HG03457 (cell line): ENCODE data around the gene HDHD3.
"Not testable (repeated sequence)": the region's sequence is repeated elsewhere in the genome, so short reads cannot be mapped to it uniquely, and the experiment has no call there.

Experiments
- ATAC-seq: cut with Tn5 transposase; IDR thresholded peaks from one replicate; pipeline ENCODE4 v1.9.1; 2021; ENCODE audit warnings: moderate number of reproducible peaks; ENCODE audit not compliant: unreplicated experiment

The HDHD3 gene

DNA sequence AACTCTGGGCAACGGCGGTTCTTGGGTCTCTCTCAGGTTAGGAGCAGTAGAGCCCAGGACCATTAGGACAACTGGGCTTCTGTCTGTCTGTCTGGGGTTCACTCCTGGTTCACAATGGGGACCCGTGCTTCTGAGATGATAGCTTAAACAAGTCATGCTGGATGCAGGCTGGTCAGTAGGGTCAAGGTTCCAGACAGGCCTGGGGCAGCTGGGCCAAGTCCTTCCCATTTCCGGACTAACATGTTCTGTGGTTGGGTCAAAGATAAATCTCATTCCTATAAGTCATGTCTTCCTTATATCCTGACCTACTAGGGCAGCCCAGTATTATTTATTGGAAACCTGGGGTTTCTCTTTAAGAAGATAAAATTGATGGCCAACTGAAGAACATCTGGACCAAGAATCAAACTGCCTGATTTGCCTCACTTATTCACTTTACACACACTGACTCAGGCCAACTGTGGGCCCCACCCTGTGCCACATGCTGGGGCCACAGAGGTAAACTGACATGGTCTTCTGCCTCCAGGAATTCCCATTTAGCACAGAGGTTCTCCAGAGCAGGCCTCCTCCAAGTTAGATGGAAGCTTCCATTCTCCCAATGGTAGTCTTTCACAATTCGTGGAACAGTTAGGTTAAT, 8.3 kb downstream of the HDHD3 start:
- ATAC-seq = no peak

GRCh38 chr9:113365652-113366051, 11.1 kb downstream of the HDHD3 start:
- not testable (repeated sequence) for ATAC-seq

GRCh38 chr9:113364951-113365350, 11.8 kb downstream of the HDHD3 start:
- ATAC-seq = no peak

DNA sequence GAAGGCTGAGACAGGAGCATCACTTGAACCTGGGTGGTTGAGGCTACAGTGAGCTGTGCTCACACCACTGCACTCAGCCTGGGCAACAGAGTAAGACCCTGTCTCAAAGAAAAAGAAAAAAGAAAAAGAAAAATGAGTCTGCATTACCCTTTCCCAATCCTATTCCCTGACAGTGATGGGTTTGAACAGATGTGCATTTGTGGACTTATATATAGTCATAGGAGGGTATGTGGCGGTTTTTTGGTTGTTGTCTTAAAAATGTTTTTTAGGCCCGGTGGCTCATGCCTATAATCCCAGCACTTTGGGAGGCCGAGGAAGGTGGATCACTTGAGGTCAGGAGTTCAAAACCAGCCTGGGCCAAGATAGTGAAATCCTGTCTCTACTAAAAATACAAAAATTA, 13.4 kb downstream of the HDHD3 start:
- ATAC-seq = no peak

GRCh38 chr9:113361304-113362018, 15.3 kb downstream of the HDHD3 start:
- ATAC-seq = no peak

DNA sequence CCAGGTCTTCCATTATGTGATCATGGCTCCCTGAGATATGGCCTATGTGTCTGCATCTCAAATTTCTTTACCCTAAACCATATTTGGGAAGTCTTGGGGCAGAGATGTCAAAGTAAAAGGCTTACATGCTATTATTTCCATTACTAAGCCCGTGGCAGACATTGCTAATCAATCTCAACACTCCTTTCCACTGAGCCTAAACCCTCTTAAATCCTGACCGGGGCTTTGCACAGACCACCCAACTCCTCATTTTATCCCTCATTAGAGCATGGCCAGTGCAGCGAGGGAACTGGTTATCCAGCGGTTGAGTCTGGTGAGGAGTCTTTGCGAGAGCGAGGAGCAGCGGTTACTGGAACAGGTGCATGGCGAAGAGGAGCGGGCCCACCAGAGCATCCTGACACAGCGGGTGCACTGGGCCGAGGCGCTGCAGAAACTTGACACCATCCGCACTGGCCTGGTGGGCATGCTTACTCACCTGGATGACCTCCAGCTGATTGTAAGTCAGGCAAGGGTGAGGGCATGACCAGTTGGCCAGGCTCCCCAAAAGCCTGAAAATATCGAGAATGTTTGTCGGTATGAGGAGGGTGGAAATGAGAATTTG, 16.4 kb downstream of the HDHD3 start:
- no peak for ATAC-seq

DNA sequence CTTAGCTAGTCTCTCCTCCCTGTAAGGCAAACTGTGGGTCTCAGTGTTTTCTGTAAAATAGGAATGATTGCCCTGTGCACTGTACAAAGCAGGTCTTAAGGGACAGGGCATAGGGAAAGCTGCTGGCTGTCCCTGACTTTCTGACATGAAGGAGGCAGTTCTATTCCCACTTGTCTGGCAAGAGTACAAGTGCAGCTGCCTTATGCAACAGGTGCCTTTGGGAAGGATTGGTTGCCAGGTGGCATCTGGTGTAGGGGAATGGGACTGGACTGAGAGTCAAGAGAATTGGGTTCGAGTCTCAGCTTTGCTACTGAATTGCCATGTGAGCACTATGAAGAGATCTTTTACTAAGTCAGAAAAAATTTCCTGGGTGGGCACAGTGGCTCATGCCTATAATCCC, 17.4 kb downstream of the HDHD3 start:
- ATAC-seq = no peak

DNA sequence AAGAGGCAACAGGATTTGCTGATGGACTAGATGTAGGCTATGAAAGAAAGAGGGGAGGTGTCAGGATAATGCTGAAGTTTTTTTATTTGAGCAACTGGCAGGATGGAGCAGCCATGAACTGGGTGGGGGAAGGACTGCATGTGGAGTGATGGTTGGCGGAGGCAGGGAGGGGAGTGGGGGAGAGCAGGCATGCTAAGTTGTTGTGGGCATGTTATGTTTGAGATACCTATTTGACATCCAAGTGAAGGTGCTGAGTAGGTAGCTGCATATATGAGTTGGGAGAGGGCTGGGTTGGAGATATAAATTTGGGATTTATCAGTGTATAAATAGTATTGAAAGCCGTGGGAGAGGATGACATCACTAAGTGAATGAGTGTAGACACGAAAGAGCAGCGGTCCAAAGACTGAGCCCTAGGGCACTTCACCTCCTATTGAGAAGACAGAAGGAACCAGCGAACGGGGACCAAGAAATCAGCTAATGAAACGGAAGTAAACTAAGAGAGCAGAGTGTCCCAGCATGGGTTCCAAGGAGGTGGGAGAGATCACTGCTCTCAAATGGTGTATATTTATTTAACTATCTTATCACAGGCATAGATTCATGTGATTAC, 20.0 kb downstream of the HDHD3 start:
- no peak for ATAC-seq

DNA sequence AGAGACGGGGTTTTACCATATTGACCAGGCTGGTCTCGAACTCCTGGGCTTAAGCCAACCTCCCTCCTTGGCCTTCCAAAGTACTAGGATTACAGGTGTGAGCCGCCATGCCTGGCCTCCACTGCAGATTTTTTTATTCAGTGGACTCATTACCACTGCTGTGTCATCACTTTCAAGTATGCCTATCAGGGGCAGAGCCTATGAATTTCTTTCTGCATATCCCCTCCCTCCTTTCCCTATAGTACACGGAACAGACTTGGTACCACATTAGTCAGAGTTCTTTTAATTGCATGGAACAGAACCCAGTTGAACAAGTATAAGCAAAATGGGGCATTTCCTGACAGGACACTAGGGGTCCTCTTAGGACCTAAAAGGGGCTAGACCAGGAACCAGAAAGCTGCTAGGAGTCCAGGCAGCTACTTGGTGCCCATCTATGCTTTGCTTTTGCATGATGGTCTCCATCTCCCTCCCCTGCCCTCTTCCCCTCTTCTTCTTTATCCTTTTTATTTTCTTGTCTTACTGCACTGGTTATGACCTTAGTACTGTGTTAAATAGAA, 21.7 kb downstream of the HDHD3 start:
- no peak for ATAC-seq

GRCh38 chr9:113352411-113352810, 24.4 kb downstream of the HDHD3 start:
- no peak for ATAC-seq

GRCh38 chr9:113352006-113352405, 24.8 kb downstream of the HDHD3 start:
- no peak for ATAC-seq

DNA sequence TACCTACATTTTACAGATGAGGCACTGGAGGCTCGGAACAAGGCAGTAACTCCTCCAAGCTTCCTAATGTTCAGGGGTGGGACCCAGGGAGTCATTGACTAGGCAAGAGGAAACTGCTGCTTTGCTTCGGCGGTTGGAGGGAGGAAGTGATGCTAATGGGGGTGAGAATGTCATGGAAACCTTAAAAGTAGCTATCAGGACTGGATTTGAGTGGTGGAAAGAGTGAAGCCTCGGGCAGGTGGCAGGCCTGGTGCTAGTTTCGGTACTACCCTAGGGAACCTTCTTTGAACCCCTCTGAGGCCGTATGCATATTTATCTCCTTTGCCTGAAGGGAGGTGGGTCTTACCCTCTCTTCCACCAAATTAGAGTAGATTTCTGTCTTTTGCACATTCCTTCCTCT, 25.8 kb downstream of the HDHD3 start:
- ATAC-seq = no peak

DNA sequence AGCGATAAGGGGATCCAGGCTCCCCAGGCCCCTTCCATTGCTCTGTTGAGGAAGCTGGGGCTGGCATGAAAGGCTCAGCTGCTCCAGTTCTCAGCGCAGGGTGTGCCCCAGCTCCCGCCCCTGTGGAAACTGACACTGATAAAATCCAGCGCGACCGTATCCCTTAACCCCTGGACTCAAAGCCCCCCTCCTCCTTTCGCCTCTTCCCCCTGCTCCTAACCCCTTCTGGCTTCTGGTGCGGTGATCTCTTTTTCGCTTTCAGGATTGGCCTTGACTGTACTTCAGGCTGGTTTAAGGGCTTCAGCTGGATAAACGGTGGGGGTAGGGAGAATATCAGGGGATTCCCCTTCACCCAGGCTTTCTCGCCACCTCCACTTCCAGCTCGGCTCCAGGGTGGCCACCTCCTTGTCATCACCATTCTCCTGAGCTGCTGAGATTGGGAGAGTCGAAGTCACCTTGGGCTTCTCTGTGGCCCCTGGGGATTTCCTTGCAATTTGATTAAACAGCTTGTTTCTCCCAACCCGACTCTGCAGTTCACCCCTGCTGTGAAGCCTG, 26.6 kb downstream of the HDHD3 start:
- ATAC-seq = no peak

- no peak for ATAC-seq
Measured at GRCh38 chr9:113349445-113350094, 27.2 kb downstream of the HDHD3 start, which contains the start of gene BSPRY. BSPRY (plus strand) TSS chr9:113349541; CDS start chr9:113349580, 39 bp downstream.

DNA sequence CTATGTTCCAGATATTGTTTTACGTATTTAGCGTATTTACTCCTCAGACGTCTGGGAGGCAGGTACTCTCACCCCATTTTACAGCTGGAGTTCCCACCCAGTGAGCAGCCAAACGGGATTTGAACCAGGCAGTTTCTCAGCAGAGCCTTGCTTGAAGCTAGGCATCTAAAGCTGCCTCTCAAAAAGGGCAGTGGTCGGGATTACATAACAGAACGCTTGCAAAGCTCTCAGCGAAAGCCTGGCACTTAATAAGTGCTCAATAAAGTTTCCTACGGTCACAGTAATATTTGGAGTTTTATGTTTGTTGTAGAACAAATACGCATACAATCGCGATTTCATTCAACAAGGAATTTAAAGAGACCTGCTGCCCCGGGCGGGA, 27.7 kb downstream of the HDHD3 start:
- ATAC-seq = no peak

DNA sequence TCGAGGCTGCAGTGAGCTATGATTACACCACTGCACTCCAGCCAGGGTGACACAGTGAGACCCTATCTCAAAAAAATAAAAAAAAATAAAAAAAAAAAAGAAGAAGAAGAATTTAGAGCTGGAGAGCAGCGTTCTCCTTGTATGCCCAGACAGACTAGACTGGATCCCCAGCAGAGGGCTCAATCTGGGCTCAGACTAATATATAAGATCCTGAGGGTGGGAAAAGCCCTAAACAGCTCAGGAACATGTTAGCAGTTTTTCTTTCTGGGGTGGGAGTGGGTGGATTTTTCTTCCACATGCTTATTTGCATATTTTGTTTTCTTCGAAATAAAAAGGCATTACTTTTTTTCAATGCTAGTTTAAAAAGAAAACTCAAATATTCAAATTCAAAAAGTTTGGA, 28.3 kb downstream of the HDHD3 start:
- no peak for ATAC-seq

DNA sequence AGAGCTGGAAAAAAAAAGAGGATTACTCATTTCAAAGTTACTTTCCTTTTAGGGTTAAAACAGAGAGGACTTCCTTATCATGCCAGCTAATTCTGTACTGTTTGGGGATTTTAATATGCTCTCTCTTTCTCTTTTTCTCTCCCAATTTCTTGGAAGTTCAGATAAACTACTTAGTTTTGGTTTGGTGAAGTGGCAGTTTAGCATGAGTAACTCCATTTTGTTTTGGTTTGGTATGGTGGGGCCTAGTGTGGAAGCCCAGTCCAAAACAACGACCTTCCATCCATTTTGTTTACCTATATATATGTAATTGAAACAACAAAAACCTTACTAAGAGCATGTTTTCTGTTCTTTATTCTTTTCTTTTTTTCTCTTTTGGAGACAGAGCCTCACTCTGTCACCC, 31.1 kb downstream of the HDHD3 start:
- no peak for ATAC-seq

DNA sequence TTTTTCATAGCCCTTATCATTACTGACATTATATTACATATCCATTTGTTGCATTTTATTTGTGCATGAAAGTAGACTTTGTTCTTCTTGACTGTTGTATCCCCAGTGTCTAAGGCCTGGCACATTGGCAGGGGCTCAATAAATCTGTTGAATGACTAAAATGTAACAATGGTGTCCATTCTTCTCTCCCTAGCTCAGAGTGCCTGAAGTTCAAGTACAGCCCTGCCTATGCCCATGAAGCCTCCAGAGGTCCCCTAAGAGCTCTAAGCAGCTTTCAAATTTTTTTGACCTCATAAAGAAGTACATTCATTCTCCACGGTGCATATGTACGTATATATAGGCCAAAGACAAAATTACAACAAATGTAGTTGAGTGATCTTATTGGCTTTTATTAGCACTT, 31.6 kb downstream of the HDHD3 start:
- no peak for ATAC-seq

DNA sequence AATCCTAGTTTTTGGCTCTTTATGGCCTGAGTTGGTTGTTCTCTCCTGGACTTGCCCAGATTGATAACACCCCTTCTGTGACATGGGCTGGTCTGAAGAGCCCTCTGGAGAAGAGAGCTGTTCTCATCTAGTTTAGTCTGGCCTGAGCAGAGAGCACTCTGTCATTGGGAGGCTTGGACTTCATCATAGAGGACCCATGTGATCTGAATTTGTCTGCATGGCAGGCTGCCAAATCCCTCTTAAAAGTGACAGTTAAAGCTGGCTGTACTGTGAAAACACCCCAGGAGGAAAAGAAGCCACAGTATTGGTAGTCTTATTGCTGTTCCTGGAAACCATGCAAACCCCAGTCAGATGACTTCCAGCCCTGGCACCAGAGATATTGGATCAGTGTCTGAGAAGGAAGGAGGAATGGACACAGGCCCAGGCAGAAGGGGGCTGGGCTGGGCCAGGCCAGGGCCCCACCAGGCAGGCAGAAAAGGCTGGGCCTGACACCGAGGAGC, 33.0 kb downstream of the HDHD3 start:
- ATAC-seq = no peak

DNA sequence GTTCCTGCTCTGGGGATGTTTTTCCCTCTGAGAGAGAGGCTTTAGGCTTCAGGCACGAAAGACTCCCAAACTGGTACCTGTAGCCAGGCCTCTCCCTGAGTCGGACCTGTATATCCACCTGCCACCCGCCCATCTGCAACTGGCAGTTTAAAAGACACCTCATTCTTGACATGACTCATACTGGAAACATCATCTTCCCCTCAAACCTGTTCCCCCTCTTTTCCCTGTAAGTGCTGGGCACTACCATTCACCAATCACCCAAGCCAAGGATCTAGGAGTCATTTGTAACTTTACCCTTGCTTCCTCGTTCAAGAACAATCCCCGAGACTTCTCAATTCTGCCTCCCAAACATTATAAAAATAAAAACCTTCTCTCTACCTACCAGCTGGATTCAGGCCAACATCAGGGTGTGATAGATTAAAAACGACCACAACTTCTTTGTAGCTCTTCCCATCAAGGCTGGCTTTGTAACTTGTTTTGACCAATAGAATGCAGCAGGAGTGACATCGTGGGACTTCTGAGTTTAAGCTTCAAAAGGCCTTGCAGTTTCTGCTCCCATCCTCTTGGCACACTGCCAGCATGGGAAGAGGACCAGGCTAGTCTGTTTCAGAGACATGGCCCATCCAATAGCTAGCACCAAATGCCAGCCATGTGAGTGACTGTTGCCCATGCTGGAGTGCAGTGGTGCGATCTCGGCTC, 34.9 kb downstream of the HDHD3 start:
- ATAC-seq = no peak
